ENCODE measurements around the gene PIGM.

PIGM gene

DNA sequence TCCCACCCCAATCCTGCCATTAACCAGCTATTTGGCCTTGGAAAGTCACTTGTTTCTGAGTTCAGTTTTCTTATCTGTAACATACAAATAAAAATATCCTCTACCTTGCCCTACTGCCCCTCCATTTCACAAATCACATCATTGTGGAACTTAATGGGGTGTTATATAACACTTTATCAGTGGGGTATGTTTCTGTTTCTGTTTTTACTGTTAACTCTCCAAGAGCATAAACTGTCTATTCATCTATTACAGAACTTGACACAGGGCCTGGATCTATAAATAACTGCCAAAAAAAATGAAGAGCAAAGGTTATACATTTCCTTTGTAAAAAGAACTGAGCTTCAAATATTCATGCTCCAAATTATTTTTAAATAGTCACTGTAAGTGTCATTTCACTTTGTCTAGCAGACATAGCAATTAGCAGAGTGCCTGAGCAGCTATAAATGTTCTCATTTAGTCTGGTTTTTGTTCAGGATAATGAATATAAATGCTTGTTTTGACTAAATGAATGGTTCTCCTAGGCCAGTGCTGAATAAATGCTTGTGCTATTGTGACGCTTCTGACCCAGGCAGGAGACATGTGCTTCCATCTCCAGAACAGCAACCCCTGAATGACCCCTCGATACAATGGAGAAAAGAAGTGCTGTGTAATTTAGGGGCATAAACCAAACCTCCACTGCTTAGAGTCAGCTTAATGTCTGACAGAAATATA, 7.4 kb downstream of the PIGM start:
- TF ChIP-seq, protein P1, sequence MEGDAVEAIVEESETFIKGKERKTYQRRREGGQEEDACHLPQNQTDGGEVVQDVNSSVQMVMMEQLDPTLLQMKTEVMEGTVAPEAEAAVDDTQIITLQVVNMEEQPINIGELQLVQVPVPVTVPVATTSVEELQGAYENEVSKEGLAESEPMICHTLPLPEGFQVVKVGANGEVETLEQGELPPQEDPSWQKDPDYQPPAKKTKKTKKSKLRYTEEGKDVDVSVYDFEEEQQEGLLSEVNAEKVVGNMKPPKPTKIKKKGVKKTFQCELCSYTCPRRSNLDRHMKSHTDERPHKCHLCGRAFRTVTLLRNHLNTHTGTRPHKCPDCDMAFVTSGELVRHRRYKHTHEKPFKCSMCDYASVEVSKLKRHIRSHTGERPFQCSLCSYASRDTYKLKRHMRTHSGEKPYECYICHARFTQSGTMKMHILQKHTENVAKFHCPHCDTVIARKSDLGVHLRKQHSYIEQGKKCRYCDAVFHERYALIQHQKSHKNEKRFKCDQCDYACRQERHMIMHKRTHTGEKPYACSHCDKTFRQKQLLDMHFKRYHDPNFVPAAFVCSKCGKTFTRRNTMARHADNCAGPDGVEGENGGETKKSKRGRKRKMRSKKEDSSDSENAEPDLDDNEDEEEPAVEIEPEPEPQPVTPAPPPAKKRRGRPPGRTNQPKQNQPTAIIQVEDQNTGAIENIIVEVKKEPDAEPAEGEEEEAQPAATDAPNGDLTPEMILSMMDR (IDR thresholded peaks at IDR 0.05): no peak

DNA sequence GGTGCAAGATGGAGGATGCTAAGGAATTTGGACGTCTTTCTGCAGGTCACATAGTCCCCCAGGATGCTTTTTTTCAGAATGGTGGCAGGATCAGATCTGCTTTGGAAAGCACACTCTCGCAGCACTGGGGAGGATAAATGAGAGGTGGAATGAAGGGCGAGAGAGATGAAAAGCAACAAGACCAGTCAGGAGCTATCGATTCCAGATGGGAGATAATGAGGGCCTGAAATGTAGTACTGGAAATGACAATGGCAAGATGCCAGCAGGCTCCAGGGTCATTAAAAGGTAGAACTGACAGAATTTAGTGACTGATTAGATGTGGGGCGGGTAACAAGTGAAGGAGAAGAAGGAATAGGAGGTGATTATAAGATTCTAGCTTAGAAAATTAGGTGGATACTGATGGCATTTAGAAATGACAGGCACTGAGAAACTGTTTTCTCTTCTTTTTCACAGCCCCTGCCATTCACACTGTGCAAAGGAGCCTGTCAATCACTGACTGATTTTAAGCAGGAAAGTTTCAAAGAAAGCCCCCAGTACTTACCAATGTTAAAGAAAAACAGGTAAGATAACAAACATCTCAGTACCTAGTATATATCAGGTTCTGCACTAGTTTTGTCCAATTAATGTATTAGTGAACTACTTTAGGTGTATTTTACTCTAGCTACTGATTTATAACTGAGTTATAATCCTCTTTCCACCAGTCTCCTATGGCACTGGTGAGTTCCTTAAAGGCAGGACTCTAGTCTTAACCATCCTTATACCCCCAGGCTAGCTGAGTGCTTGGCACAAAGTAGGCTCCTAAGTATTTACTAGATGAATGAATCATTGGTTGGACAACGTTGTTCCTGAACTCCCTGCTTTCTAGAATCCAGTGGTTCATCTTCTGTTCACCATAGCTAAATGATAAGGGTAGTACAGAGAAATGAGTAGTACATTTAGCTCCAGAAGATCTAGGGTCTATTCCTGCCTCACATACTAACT, 9.2 kb downstream of the PIGM start:
- TF ChIP-seq, protein P1 (IDR thresholded peaks at IDR 0.05): no peak

DNA sequence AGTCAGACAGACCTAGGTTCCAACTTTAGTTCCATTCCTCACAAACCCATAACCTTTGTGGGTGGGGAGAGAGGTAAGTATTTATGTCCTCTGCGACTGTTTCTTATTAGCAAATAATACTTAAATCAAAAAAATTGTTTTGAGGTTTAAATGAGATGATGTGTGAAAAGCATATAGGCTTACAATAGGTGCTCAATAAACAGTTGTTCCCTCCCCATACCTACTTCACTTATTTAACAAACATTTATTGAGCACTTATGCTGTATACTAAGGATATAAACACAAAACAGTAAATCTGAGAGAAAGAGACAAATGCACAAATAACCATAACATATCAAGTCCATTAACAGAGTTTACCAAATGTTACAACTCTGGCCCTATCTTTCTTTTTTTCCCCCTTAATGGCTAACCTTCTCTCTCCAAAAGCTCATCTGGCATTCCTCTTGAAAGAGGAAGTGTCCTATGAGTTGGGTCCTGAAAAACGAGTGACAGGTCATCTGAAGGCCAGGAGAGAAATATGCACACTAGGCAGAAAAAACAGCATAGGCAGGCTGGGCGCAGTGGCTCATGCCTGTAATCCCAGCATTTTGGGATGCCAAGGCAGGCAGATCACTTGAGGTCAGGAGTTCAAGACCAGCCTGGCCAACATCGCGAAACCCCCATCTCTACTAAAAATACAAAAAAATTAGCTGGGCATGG, 10.3 kb downstream of the PIGM start:
- TF ChIP-seq, protein P1 (IDR thresholded peaks at IDR 0.05): no peak

DNA sequence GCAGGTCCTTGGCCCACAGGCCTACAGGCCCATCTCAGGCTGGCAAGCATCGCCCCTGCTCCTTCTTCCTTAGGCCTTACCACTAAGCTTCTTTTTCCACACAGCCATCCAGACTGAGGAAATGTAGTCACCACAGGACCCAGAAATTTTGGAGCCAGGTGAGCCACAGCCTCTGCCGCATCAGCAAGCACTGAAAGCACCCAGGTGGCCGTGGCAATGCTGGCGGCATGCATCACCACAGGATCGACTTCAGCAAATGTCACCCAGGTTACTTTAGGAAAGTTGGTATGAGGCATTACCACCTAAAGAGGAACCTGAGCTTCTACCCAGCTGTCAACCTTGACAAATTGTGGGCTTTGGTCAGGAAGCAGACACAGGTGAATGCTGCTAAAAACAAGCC, 11.6 kb downstream of the PIGM start:
- TF ChIP-seq, protein P1 (IDR thresholded peaks at IDR 0.05): no peak

DNA sequence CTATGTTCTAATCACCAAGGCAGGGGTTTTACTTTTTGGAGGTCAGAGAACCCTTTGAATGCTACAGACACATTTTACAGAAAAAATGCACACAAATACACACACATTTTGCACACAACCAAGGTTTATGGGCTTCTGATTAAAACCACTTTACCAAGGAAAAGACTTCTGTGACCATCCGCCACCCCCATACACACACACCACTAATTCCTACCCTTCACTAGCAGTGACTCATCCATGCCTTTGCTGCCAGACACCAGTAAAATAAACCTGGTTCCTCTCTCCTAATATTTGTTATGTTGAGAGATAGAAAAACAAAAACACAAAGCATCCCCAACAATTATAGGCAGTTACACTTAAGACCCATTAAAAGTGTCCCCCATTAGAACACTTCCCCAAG, 12.9 kb downstream of the PIGM start:
- TF ChIP-seq, protein P1 (IDR thresholded peaks at IDR 0.05): no peak

DNA sequence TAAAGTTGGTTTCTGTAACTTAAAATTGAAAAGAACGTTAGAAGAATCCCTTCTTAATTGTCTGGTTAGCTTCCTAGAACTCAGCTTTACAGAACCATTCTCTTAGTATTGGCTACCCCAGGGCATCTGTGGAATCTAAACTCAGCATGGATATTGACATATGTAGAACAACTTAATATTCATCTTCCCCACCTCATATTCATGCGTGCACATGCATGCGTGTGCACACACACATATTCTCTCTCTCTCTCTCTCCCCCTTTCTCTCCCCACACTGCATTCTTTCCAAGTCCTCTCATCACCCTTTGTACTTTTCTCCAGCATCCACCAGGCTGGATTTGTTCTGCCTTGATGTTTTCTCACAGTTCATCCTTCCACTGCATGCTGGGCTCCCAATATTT, 13.4 kb downstream of the PIGM start:
- TF ChIP-seq, protein P1 (IDR thresholded peaks at IDR 0.05): no peak

DNA sequence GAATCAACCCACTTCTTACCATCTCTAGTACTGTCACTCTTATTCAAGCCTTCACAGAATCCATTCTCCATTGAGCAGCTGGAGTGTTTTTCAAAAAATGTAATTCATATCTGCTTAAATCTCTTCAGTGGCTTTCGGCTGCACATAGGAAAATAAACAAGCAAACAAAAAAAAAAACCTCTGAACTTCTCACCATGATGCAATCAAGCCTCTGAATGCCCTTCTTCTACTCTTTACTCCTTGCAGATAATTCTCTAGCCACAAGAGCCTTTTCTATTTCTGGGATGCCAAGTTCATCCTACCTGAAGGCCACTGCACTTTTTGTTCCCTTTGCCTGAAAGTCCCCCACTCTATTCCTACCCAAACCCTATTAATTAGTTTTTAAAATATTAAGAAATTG, 14.2 kb downstream of the PIGM start:
- TF ChIP-seq, protein P1 (IDR thresholded peaks at IDR 0.05): no peak

Measured in LNCAP (cell line).